NCI-H524 treated with DMSO at 0.1 percent for 48 hours (cell line): ENCODE results near the gene SLC40A1.

Experiments
- DNase-seq: peaks from one replicate; lab custom pipeline; 2025; lab: John Stamatoyannopoulos, UW

SLC40A1 gene

GRCh38 chr2:189569295-189569910, 11.2 kb downstream of the SLC40A1 start:
- no peak for DNase-seq

GRCh38 chr2:189566046-189566445, 14.5 kb downstream of the SLC40A1 start:
- DNase-seq, result no peak

DNA sequence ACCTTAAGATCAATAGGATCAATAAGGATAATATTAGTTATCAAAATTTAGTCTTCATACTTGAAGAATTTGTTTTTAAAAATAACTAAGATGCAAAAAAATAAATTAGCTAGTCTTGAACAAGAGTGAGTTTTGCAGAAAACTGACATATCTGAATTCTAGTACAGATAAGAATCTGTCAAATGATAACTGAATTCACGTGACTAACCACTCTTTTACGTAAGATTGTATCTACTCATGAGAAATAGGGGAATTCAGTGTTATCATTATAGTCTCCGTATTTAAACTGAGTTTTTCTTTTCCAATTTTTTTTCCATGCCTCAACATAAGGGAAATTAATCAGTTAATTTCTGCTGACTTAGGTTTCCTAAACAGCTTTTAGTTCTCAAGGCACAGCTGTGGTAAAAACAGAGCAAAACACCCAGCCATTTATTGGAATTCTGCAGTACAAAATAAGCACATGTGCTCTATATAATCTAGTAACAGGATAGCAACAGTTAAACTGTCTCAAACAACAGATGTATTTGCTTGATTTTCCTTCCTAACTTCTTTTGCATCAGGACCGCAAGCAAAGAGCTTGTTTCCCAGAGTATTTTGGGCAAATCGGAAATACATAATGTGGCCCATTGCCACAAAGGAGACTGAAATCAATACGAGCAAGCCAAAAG, 19.1 kb downstream of the SLC40A1 start:
- DNase-seq, result no peak

- DNase-seq, result no peak
Observed at GRCh38 chr2:189560273-189560586, 20.4 kb downstream of the SLC40A1 start.

GRCh38 chr2:189559579-189560272, 20.9 kb downstream of the SLC40A1 start:
- no peak for DNase-seq

GRCh38 chr2:189558516-189559272, 21.9 kb downstream of the SLC40A1 start:
- no peak for DNase-seq

DNA sequence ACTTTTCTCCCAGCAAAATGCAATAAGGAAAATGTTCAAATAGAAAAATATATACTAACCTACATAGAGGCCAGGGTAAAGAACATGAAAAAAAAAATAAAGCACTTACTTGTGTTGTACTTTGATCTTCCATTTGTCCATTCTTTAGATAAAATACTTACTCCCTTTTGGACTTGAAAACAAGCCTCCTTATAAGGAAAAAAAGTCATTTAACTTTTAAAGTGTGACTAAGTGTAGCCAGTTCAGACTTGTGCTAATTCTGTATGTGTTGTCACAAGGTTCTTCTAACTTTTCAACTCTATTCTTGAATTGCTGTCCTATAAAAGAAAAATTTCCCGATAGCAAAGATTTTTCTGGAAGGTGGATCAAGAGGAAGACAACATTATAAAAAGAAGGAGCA, 23.2 kb downstream of the SLC40A1 start:
- no peak for DNase-seq

- no peak for DNase-seq
Observed at GRCh38 chr2:189556526-189556925, 24.1 kb downstream of the SLC40A1 start.

DNA sequence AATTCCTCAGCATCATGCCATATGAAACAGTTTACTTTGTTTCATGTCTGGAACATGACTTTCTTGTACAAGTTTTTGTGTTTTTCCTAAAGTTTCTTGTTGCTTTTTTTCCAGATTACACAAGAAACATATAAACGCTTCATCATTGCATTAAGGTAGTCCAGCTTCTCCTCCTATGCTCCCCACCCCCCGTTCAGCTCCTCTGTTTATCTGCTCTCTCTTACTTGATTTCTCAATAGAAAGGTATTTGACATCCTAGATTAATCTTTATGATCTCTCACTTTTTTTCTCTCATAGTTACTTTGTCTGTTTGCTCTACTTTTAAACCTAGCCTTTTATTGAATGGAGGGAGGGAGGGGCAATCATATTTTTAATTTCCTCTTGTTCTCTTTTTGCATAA, 25.4 kb downstream of the SLC40A1 start:
- DNase-seq, result no peak

DNA sequence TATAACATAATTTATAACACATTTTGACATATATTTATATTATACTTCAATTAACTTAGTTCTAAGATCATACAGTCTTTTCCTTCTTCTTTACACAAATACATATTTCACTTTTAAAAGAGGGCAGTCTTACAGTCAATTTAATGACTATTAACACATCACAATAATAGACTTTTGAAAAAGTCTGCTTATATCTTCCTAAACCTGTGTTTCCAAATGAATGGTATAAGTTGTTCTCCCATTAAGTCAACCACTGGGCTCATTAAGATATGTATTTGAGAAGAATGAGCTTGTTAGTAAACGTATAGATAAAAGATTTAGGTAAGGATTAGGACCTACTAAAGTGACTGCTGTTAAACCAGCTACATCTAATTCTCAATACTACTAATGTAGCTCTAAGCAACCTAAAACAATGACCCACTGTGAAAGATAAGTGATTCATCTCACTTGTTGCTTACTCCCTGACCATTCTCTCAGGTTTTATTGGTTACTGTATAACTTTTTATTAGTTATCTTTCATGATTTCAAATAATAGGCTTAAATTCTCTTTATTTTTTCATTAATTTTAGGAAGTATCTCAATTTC, 27.0 kb downstream of the SLC40A1 start:
- no peak for DNase-seq

- no peak for DNase-seq
Observed at GRCh38 chr2:189552991-189553404, 27.6 kb downstream of the SLC40A1 start.

GRCh38 chr2:189552334-189552990, 28.1 kb downstream of the SLC40A1 start:
- DNase-seq, result no peak

DNA sequence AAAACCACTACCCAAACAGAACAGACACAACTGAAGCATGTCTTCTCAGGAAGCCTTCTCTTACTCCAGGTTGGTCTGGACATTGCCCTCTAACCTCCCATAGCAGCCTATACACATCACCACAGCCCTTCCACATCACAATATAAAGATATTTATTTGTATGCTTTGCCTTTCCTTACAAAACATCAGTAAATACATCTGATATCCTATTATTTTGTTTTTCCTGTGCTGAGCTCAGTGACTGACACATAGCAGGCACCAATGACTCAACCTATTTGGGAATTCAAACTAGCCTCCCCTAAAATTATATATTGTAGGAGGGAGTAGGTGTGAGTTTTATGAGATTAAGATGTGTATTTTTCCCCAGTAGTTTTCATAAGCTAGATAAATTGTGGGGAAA, 28.8 kb downstream of the SLC40A1 start:
- DNase-seq, result no peak

DNA sequence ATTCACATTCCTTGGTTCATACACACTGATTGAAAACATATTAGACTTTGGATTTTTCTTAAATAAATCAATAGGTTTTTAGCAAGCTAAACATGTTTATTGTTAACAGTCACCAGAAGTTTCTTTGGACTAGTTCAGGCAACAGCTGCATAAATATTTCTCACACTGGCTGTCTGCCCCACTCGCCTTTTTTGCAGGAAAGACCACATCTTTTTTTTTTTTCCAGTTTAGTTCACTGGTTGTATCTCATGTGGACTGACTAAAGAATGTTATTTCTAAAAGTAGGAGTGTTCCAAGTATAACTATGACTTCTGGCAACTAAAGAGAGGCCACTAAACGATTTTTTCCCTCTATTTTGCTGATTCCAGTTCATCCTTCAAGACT, 31.1 kb downstream of the SLC40A1 start:
- no peak for DNase-seq

DNA sequence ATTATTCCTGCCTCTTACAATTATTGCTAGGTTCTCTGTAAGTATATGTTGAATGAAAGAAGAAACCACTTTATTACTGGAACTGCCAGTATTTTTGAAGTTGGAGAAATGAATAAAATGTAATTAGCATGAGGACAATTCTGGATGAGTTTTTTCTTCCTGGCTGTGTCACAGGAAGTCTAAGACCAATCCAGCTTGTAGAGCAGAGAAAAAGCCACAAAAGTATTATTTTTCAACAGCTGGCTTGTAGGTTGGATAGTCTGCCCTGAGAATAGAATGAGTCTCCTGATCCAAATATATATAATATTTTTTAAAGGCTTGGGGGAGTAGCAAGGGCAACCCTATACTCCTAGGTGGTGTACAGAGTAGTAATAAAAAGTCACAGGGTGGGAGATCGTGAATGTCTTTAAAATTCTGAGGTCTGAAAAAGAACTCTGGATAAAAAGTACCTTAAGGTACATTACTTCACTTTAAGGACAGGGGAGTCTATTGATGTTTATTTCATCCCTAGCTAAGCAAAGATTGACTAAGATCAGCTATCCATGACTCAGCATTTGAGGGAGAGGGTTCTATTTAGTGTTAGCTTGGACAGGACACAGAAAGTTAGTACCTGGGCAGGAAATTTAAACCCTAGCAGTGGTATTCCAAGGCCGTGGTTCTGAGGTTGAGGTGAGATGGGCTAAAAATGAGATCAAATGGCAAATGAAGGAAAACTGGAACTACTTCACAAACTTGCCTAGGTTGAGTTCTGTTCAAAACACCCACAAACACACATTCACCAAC, 31.7 kb downstream of the SLC40A1 start:
- no peak for DNase-seq

DNA sequence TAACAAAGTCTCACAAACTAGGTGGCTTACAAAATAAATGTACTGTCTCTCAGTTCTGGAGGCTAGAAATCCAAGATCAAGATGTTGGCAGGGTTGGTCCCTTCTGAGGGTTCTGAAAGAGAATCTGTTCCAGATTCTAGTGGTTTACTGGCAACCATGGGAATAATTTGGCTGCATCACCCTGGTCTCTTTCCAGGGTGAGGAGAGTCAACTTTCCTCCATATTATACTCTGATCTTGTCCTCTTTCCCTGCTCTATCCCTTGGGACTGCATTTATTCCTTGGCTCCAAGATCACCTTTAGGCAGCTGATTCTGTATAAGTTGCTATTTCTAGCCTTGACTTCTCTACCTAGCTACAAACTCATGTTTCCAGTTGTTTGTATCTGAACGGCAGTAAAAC, 35.2 kb downstream of the SLC40A1 start:
- no peak for DNase-seq

- no peak for DNase-seq
Observed at GRCh38 chr2:189544318-189545042, 36.1 kb downstream of the SLC40A1 start.

DNA sequence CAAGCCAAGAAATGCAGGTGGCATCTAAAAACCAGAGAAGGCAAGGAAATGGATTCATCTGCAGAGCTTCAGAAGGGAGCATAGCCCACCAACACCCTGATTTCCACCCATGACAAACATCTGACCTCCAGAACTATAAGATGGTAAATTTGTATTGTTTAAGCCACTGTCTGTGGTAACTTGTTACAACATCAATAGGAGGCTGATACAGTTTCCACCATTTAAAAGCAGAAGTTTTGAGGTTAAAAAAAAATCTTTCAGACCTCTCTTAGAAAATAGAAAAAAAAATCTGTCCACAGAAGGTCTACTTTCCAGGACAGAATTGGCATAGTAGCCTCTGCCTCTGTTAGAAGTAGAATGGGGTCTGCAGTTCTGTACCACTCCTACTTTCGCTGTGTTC, 37.2 kb downstream of the SLC40A1 start:
- no peak for DNase-seq

DNA sequence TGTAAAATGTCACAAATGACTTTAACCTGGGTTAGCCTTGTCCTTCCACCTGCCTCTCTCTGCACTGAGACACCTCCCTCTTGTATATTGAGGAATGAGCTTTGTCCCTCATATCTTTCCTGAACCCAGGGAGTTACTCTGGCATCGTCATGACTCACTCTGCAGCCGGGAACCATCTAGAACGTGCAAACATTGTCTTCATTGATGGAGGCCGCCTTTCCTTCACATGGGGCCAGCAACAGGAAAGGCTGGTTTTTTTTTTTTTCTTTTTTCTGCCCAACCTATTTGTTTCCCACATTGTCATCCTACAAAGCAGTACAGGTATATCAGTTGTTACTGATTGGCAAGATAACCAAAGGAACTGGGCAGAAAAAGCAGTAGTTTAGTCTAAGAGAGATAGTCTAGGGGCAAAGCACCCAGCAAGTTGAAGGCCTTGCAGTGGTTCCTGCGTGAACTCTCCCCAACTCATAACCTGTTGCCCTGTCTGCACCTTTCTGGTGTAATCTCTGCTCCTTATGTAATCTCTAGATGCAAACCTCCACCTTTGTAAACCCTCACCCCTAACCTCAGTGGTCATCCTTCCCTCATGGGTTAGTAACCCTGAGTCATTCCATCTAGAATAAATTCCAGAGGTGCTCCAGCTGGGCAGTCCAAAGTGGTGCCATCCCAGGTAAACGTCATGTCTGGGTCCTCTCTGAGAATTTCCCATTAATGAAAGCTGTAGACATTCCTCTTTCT, 38.3 kb downstream of the SLC40A1 start:
- DNase-seq, result no peak

DNA sequence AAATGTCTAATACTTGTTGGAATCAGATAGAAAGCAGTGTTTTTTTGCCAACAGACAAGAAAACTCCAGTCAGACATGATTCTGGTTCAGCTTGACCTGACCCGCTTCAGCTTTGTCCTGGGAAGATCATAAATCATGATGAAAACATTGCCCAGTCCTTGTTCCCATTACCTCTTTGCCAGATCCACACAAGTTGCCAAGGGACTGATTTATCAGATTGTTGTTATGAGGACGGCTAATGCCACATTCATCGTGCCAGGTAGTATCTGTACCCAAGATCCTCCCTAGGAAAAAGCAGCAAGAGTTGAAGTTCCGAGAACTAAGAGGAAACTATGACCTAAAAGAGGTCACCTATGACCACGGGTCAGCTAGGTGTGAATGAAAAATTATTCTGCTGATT, 39.0 kb downstream of the SLC40A1 start:
- DNase-seq, result no peak
